Measurements from ENCODE around the gene XRCC2.

XRCC2 gene

GRCh38 chr7:152597507-152597906 is 78.4 kb downstream of the XRCC2 start:
- DNase-seq, result no peak
- Histone ChIP-seq H3K4me3 (ENCODE audit: low read depth, low read length) (no peak overlapping the region), H3K4me1 (no peaks in the 10 kb centered on the region; the same call in 1 of the 2 replicates), H3K36me3 (no peaks in the 10 kb centered on the region), H3K27me3 (no peaks in the 10 kb centered on the region), H3K9me3 (no peaks in the 10 kb centered on the region)
- no peak for TF ChIP-seq CTCF (IDR thresholded peaks at IDR 0.05; ENCODE audit: low read depth, low read length)

- Histone ChIP-seq H3K4me1 (no peaks in the 10 kb centered on the region; the same call in 1 of the 2 replicates), H3K27me3 (no peaks in the 10 kb centered on the region), H3K4me3 (ENCODE audit: low read depth, low read length) (no peak overlapping the region), H3K9me3 (no peaks in the 10 kb centered on the region), H3K36me3 (no peaks in the 10 kb centered on the region)
- no peak for TF ChIP-seq CTCF (IDR thresholded peaks at IDR 0.05; ENCODE audit: low read depth, low read length)
- DNase-seq, result no peak
Observed at GRCh38 chr7:152596824-152597223, 79.1 kb downstream of the XRCC2 start.

Measured in BE2C (cell line).